ENCODE results near the gene PRSS27. TPM values are rescaled to one million over a fixed set of nuclear protein-coding genes. Genes with fewer than 3 reads are reported as not detected.

The PRSS27 gene
- total RNA-seq, 3 donors from 2014 or later (not counting 1 experiment from before 2014, with no cell fraction given): 0.42 to 1.3 (median 1.2) TPM

- Histone ChIP-seq H3K4me1 (ENCODE audit: control insufficient read depth, insufficient read depth, low read length) (peaks cover 36% of the 10 kb centered on the region), H3K36me3 (ENCODE audit: control insufficient read depth, insufficient read depth, low read length) (no peaks in the 10 kb centered on the region), H3K4me3 (ENCODE audit: low read length) (no peak overlapping the region), H3K27me3 (ENCODE audit: control insufficient read depth, insufficient read depth, low read length) (no peaks in the 10 kb centered on the region), H3K27ac (ENCODE audit: low read length) (no peak overlapping the region), H3K9me3 (ENCODE audit: control insufficient read depth, insufficient read depth, low read length) (peaks cover 7% of the 10 kb centered on the region)
- H3K4me3 Mint-ChIP-seq: peak overlapping the region; percentile 66
- H3K9me3 Mint-ChIP-seq: no peaks in the 10 kb centered on the region
- peak overlapping the region in 1 of 2 donors; percentile 97 for H3K27ac Mint-ChIP-seq
- peaks cover 25 to 33% of the 10 kb centered on the region in 2 donors for H3K4me1 Mint-ChIP-seq
- TF ChIP-seq CTCF (IDR thresholded peaks at IDR 0.05): no peak
- ATAC-seq (no peak), DNase-seq (no peak)
- WGBS (ENCODE audit: insufficient coverage): 84% methylated on average over 6 of the region's 6 CpGs
- H3K36me3 Mint-ChIP-seq: no peaks in the 10 kb centered on the region
- H3K27me3 Mint-ChIP-seq (ENCODE audit: low read depth in 2 of 2): peaks cover 0 to 2% of the 10 kb centered on the region in 2 donors
- intact Hi-C loops (cut with micrococcal nuclease): no loop called here
Observed at GRCh38 chr16:2749936-2750335, 29.9 kb upstream of the PRSS27 start.

DNA sequence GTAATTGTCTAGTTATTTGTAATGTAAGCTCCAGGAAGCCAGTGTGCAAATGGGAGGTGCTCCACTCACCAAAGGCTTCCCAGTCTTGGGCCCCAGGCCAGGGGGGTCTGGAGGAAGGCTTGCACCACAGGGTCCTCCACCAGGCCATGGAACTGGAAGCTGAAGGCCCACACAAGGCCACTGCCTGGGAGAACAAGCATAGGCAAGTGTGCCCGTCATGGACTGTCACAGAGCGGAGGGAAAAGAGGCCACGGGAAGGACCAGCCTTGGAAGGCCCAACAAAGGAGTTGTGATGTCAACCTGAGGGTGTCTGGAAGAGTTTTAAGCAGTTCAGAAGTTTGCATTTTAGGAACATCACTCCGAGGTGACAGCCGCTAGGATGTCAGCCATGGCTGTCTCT lies 29.5 kb upstream of the PRSS27 start:
- Mint-ChIP-seq H3K36me3 (no peaks in the 10 kb centered on the region), H3K27me3 (ENCODE audit: low read depth in 2 of 2) (peaks cover 0 to 2% of the 10 kb centered on the region in 2 donors), H3K27ac (no peak overlapping the region), H3K4me3 (peak overlapping the region; percentile 13), H3K4me1 (peaks cover 20 to 29% of the 10 kb centered on the region in 2 donors), H3K9me3 (no peaks in the 10 kb centered on the region)
- Histone ChIP-seq H3K27me3 (ENCODE audit: control insufficient read depth, insufficient read depth, low read length) (no peaks in the 10 kb centered on the region), H3K27ac (ENCODE audit: low read length) (no peak overlapping the region), H3K4me1 (ENCODE audit: control insufficient read depth, insufficient read depth, low read length) (peaks cover 32% of the 10 kb centered on the region), H3K4me3 (ENCODE audit: low read length) (no peak overlapping the region), H3K36me3 (ENCODE audit: control insufficient read depth, insufficient read depth, low read length) (no peaks in the 10 kb centered on the region), H3K9me3 (ENCODE audit: control insufficient read depth, insufficient read depth, low read length) (peaks cover 7% of the 10 kb centered on the region)
- ATAC-seq: no peak
- WGBS (ENCODE audit: insufficient coverage): 93% methylated on average over 5 of the region's 5 CpGs
- no peak for TF ChIP-seq CTCF (IDR thresholded peaks at IDR 0.05)
- intact Hi-C loops (cut with micrococcal nuclease): no loop called here
- no peak for DNase-seq

- H3K9me3 Mint-ChIP-seq: no peaks in the 10 kb centered on the region
- H3K36me3 ChIP-seq (ENCODE audit: control insufficient read depth, insufficient read depth, low read length): no peaks in the 10 kb centered on the region
- peaks cover 0 to 2% of the 10 kb centered on the region in 2 donors for H3K27me3 Mint-ChIP-seq (ENCODE audit: low read depth in 2 of 2)
- peaks cover 14 to 23% of the 10 kb centered on the region in 2 donors for H3K4me1 Mint-ChIP-seq
- no peaks in the 10 kb centered on the region for H3K36me3 Mint-ChIP-seq
- TF ChIP-seq CTCF (IDR thresholded peaks at IDR 0.05): no peak
- H3K4me3 Mint-ChIP-seq: no peak overlapping the region
- DNase-seq (no peak), ATAC-seq (no peak)
- no peak overlapping the region for H3K27ac ChIP-seq (ENCODE audit: low read length)
- peaks cover 7% of the 10 kb centered on the region for H3K9me3 ChIP-seq (ENCODE audit: control insufficient read depth, insufficient read depth, low read length)
- H3K27me3 ChIP-seq (ENCODE audit: control insufficient read depth, insufficient read depth, low read length): no peaks in the 10 kb centered on the region
- over 99% methylated on average over 7 of the region's 7 CpGs for WGBS (ENCODE audit: insufficient coverage)
- no peak overlapping the region for H3K27ac Mint-ChIP-seq
- intact Hi-C loops (cut with micrococcal nuclease): no loop called here
- no peak overlapping the region for H3K4me3 ChIP-seq (ENCODE audit: low read length)
- H3K4me1 ChIP-seq (ENCODE audit: control insufficient read depth, insufficient read depth, low read length): peaks cover 26% of the 10 kb centered on the region
Observed at GRCh38 chr16:2748757-2749455, 28.9 kb upstream of the PRSS27 start.

GRCh38 chr16:2745961-2746360 lies 25.9 kb upstream of the PRSS27 start:
- no peak for TF ChIP-seq CTCF (IDR thresholded peaks at IDR 0.05)
- intact Hi-C loops (cut with micrococcal nuclease): no loop called here
- H3K4me3 ChIP-seq (ENCODE audit: low read length): no peak overlapping the region
- DNase-seq (no peak), ATAC-seq (no peak)
- H3K36me3 ChIP-seq (ENCODE audit: control insufficient read depth, insufficient read depth, low read length): no peaks in the 10 kb centered on the region
- no peaks in the 10 kb centered on the region for H3K9me3 Mint-ChIP-seq
- H3K4me1 Mint-ChIP-seq: peaks cover under 1% of the 10 kb centered on the region in 2 donors
- no peaks in the 10 kb centered on the region for H3K36me3 Mint-ChIP-seq
- no peak overlapping the region for H3K27ac ChIP-seq (ENCODE audit: low read length)
- H3K4me1 ChIP-seq (ENCODE audit: control insufficient read depth, insufficient read depth, low read length): peaks cover 4% of the 10 kb centered on the region
- WGBS (ENCODE audit: insufficient coverage): 95% methylated on average over 8 of the region's 9 CpGs
- H3K27ac Mint-ChIP-seq: no peak overlapping the region
- H3K27me3 ChIP-seq (ENCODE audit: control insufficient read depth, insufficient read depth, low read length): no peaks in the 10 kb centered on the region
- peaks cover 0 to 2% of the 10 kb centered on the region in 2 donors for H3K27me3 Mint-ChIP-seq (ENCODE audit: low read depth in 2 of 2)
- no peak overlapping the region for H3K4me3 Mint-ChIP-seq
- H3K9me3 ChIP-seq (ENCODE audit: control insufficient read depth, insufficient read depth, low read length): no peaks in the 10 kb centered on the region

Data from natural killer cell (primary cell).